NCI-H524 (cell line): ENCODE results near the gene ARHGEF5.
"Not testable (repeated sequence)": the region's sequence is repeated elsewhere in the genome, so short reads cannot be mapped to it uniquely, and the experiment has no call there.

Experiments
- DNase-seq, 2 experiments: peaks; one replicate each; lab custom pipeline; 2025; lab: John Stamatoyannopoulos, UW

Gene ARHGEF5

GRCh38 chr7:144384071-144384470, 28.9 kb downstream of the ARHGEF5 start:
- DNase-seq = no peak

- no peak for DNase-seq
Observed at GRCh38 chr7:144384555-144385245, 29.5 kb downstream of the ARHGEF5 start.

- no peak for DNase-seq
Observed at GRCh38 chr7:144386741-144387140, 31.5 kb downstream of the ARHGEF5 start.

- DNase-seq = no peak
Observed at GRCh38 chr7:144388950-144389349, 33.7 kb downstream of the ARHGEF5 start.

- DNase-seq = no peak
Observed at GRCh38 chr7:144390481-144390880, 35.3 kb downstream of the ARHGEF5 start.

- no peak for DNase-seq
Observed at GRCh38 chr7:144391014-144391413, 35.8 kb downstream of the ARHGEF5 start.

- peak; percentile 0 to 54 for DNase-seq
Observed at GRCh38 chr7:144391823-144392255, 36.6 kb downstream of the ARHGEF5 start.

- DNase-seq = no peak
Observed at GRCh38 chr7:144397086-144397485, 41.9 kb downstream of the ARHGEF5 start.

- DNase-seq = no peak
Observed at GRCh38 chr7:144398291-144398690, 43.1 kb downstream of the ARHGEF5 start.

- no peak for DNase-seq
Observed at GRCh38 chr7:144398911-144399310, 43.7 kb downstream of the ARHGEF5 start.

GRCh38 chr7:144399946-144400345, 44.7 kb downstream of the ARHGEF5 start:
- DNase-seq = no peak

GRCh38 chr7:144401490-144401889, 46.3 kb downstream of the ARHGEF5 start:
- DNase-seq = no peak

GRCh38 chr7:144403102-144403501, 47.9 kb downstream of the ARHGEF5 start:
- no peak for DNase-seq

- no peak for DNase-seq
Observed at GRCh38 chr7:144403649-144404061, 48.5 kb downstream of the ARHGEF5 start, which contains the start of gene NOBOX. Gene NOBOX (minus strand): TSS chr7:144403693.

GRCh38 chr7:144404946-144405345, 49.7 kb downstream of the ARHGEF5 start:
- no peak for DNase-seq

- DNase-seq = peak in 1 of 2 experiments; percentile 38
Observed at GRCh38 chr7:144407266-144407931, 52.2 kb downstream of the ARHGEF5 start.

- DNase-seq = no peak
Observed at GRCh38 chr7:144408121-144408520, 52.9 kb downstream of the ARHGEF5 start.

GRCh38 chr7:144410441-144410840, 55.2 kb downstream of the ARHGEF5 start:
- DNase-seq = no peak

GRCh38 chr7:144414815-144415214, 59.6 kb downstream of the ARHGEF5 start:
- no peak for DNase-seq

- no peak for DNase-seq
Observed at GRCh38 chr7:144415858-144416257, 60.7 kb downstream of the ARHGEF5 start.

GRCh38 chr7:144416341-144416740, 61.1 kb downstream of the ARHGEF5 start:
- no peak for DNase-seq

GRCh38 chr7:144418931-144419330, 63.7 kb downstream of the ARHGEF5 start:
- not testable (repeated sequence) for DNase-seq

GRCh38 chr7:144427539-144427938, 72.3 kb downstream of the ARHGEF5 start:
- not testable (repeated sequence) for DNase-seq
